ENCODE results near the gene PLPP7.
"Not testable (repeated sequence)": the region's sequence is repeated elsewhere in the genome, so short reads cannot be mapped to it uniquely, and the experiment has no call there.

PLPP7 gene

DNA sequence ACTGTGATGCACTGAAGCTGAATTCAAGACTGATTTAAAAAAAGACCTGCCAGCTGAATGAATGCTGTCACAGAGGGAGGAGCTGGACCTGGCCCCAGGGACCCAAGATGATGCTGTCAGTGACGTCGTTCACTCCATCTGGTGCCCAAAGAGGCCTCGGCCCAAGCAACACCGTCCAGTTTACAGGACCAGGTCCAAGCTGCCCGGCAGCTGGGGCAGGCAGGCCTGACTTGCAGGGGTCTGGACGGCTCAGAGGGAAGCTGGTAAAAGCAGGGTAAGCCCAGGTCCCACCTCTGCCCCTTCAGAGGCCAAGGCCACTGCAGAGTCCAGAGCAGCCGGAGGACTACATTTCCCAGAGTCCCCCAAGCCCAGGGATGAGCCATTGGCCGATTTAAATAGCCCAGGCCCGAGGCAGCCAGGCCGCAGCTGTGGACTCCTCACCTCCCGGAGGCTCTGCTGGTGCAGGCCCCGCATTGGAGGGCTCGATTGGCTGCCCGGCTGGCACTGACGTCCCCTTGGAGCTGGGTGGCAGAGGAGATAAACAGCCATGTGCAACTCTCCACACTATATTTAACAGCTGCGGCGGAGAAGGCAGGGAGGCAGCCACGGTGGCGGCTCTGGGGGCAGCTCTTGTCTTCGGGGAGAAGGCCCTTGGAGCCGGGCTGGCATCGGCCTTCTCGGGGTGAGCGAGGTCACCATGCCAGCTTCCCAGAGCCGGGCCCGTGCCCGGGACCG, at the start of gene PLPP7:
Gene PLPP7 (plus strand): TSS at position 423 of the 735 bp plus-strand sequence. CDS start 275 bp downstream, at position 698.
- DNase-seq (ENCODE audit: low read depth in 1 of 2, low spot score in 1 of 2) = no peak

GRCh38 chr9:131240047-131240921, 49.2 kb upstream of the PLPP7 start:
- no peak for DNase-seq (ENCODE audit: low read depth in 1 of 2, low spot score in 1 of 2)

- DNase-seq (ENCODE audit: low read depth in 1 of 2, low spot score in 1 of 2) = not testable (repeated sequence)
These were observed 45.2 kb upstream of the PLPP7 start for GRCh38 chr9:131244331-131244730.

GRCh38 chr9:131246618-131247017, 42.9 kb upstream of the PLPP7 start:
- no peak for DNase-seq (ENCODE audit: low read depth in 1 of 2, low spot score in 1 of 2)

GRCh38 chr9:131252120-131252519, 37.4 kb upstream of the PLPP7 start:
- no peak for DNase-seq (ENCODE audit: low read depth in 1 of 2, low spot score in 1 of 2)

DNA sequence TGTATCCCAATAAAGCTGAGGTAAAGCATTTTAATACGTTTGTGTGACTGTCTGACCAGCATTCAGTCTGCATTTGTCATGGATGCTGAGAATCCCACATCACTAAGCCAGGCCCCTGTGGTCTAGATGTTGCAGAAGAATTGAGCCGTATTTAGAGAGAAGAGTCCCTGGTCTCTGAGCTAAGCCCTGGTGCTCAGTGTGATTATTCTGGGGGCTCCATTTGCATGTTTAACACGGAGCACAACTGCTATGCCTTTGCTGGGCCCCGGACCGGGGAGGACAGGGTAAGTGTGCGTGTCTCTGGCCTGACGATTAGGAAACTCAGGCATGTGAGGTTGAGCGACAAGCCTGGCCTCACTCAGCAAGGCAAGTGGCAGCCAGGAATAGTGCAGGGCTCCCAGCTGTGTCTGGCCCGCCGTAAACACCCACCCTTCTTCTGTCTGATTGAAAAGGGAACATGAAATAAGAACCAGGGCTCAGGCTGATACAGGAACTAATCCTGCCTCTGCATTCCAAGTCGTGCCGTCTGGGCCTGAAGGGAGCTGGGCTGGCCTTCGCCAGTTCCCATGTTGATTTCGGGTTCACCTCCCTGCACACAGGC, 35.5 kb upstream of the PLPP7 start:
- DNase-seq (ENCODE audit: low read depth in 1 of 2, low spot score in 1 of 2) = no peak

- DNase-seq (ENCODE audit: low read depth in 1 of 2, low spot score in 1 of 2) = no peak
These were observed 34.9 kb upstream of the PLPP7 start for GRCh38 chr9:131254626-131255025.

GRCh38 chr9:131255676-131256197, 33.8 kb upstream of the PLPP7 start:
- no peak for DNase-seq (ENCODE audit: low read depth in 1 of 2, low spot score in 1 of 2)

DNA sequence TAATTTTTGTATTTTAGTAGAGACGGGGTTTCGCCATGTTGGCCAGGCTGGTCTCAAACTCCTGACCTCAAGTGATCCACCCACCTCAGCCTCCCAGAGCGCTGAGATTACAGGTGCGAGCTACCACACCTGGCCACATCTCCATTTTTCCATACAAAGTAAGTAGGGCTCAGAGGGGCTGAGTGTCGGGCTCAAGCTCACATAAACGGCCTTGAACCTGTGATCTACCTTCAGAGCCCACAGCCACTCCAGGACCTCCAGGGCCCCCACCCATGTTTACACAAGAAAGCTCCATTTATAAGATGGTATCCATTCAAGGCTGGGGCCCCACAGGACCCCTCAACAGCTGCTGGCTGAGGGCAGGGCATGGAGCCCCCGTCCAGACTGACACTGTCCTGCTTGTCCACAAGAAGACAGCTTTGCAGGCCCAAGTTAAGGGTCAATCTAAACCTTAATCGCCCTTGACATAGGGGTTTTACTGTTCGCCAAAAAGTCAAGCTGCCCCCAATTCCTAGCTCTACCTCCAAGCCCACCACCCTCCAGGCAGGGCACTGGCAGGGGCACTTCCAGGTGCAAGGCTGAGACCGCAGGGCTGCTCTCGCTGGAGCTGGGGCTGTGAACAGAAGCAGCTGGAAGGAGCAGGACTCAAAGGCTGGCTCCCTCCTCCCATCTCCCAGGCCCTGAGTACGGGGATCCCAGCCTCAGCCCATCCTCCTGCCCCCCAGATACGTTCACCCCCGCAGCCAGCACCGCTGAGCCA, 32.1 kb upstream of the PLPP7 start:
- no peak for DNase-seq (ENCODE audit: low read depth in 1 of 2, low spot score in 1 of 2)

DNA sequence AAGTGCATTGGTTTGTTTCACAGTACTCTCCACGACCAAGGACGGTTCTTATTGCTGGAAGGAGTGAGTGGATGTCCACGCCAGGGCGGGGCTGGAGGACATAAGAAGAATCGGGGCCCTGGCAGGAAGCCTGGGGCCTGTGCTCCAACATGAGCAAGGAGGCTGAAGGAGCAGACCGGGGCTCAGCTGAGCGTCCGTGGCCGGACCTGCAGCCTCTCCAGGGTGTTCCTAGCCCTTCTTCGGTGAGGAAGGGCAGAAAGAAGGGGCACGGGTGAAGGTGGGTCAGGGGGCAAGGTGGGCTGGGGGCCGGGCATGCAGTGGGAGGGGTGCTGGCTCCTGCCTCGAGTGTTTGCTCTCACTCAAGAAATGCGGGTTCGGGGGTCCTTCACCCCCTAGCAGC, 31.3 kb upstream of the PLPP7 start:
- no peak for DNase-seq (ENCODE audit: low read depth in 1 of 2, low spot score in 1 of 2)

DNA sequence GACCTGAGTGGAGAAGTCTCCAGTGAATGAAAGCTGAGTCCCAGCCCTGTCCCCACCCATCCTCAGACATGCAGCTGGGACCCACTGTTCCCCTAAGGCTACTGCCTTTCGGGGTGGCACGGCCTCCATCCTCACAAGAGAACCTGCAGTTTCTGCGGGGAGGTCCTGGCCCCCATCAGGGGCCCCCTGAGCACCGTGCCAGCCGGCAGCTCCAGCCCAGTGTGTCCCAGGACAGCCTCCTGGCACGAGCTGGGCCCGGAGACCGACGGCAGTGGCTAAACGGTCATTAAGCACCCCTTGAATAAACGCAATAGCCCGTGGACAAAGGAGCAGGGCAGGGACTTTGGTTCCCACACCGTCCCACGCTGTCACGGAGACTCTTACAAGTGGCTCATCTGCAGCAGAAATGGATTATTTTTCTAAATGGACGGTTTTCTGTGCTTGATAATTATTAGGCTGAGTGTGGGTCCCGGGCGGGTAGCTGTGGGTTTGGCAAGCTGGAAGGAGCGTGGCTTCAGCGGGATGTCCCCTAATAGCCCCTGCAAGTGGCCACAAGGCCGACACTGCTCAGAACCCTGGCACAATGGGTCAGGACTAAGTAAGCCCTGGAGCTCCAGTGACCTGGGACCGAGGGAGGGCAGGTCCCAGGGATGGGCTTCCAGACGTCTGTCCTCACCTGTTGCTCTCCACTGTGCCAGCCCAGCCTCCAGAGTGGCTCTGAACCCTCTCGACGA, 30.7 kb upstream of the PLPP7 start:
- no peak for DNase-seq (ENCODE audit: low read depth in 1 of 2, low spot score in 1 of 2)

GRCh38 chr9:131259432-131259898, 30.1 kb upstream of the PLPP7 start:
- no peak for DNase-seq (ENCODE audit: low read depth in 1 of 2, low spot score in 1 of 2)

GRCh38 chr9:131259916-131260597, 29.5 kb upstream of the PLPP7 start:
- no peak for DNase-seq (ENCODE audit: low read depth in 1 of 2, low spot score in 1 of 2)

GRCh38 chr9:131260751-131261452, 28.6 kb upstream of the PLPP7 start:
- no peak for DNase-seq (ENCODE audit: low read depth in 1 of 2, low spot score in 1 of 2)

- no peak for DNase-seq (ENCODE audit: low read depth in 1 of 2, low spot score in 1 of 2)
These were observed 27.0 kb upstream of the PLPP7 start for GRCh38 chr9:131262327-131263032.

DNA sequence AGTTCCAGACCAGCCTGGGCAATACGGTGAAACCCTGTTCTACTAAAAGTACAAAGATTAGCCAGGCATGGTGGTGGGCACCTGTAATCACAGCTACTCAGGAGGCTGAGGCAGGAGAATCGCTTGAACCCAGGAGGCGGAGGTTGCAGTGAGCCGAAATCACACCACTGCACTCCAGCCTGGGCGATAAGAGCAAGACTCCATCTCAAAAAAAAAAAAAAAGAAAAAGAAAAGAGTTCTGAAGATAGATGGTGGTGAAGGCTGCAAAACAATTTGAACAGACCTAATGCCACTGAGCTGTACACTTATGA, 26.5 kb upstream of the PLPP7 start:
- DNase-seq (ENCODE audit: low read depth in 1 of 2, low spot score in 1 of 2) = not testable (repeated sequence)

GRCh38 chr9:131263701-131264100, 25.8 kb upstream of the PLPP7 start:
- DNase-seq (ENCODE audit: low read depth in 1 of 2, low spot score in 1 of 2) = no peak

- DNase-seq (ENCODE audit: low read depth in 1 of 2, low spot score in 1 of 2) = no peak
These were observed 25.3 kb upstream of the PLPP7 start for GRCh38 chr9:131264231-131264630.
